ENCODE data around the gene SPAG4.
A peak's percentile ranks its signal among the peaks of the same experiment; 100 is the strongest.

Gene SPAG4

GRCh38 chr20:35606127-35606526 lies 9.5 kb upstream of the SPAG4 start:
- no peaks in the 10 kb centered on the region for H3K36me3 Mint-ChIP-seq (ENCODE audit: low read depth)
- peaks cover 20% of the 10 kb centered on the region for H3K27me3 Mint-ChIP-seq

DNA sequence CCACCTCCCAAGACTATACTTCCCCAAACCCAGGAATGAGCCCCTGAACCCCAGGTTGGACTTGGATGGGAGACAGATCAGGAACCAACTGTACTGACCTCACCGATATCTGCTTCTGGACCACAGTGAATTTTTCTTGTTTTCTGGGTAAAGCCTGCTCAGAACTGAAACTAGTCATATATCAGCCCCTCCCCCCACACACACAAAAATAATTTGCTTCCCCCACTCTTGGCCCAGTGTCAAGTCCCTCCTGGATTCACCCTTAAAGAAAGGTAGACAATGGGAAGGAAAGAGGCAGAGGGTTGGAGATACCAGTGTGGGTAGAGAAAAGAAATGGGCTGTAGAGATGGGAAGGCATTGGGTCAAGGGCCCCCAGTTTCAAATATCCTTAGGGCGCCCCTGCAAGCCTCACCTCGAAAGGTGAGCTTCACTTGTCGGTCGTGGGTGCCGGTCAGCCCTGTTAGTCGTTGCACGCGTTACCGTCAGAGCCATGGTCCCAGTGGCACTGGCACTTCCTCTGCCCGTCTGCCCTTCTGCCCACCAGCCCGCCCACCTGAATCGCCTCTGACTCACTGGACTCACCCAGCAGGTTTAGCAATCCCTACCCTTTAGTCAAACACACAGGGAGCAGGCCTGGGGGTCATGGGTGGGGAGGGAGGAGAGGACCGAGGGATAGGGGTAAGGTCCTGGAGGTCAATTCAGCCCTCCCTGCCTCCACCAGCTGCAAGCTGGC lies 8.5 kb upstream of the SPAG4 start:
- no peaks in the 10 kb centered on the region for H3K36me3 Mint-ChIP-seq (ENCODE audit: low read depth)
- peaks cover 3% of the 10 kb centered on the region for H3K4me1 Mint-ChIP-seq (ENCODE audit: low read depth)
- no peak for DNase-seq
- H3K9me3 Mint-ChIP-seq: no peaks in the 10 kb centered on the region
- H3K4me3 Mint-ChIP-seq: no peak overlapping the region
- no peak overlapping the region for H3K27ac Mint-ChIP-seq
- H3K27me3 Mint-ChIP-seq: peaks cover 14% of the 10 kb centered on the region

More at GRCh38 chr20:35606127-35606526, 9.5 kb upstream of the SPAG4 start:
- no peak overlapping the region for H3K4me3 Mint-ChIP-seq
- H3K9me3 Mint-ChIP-seq: no peaks in the 10 kb centered on the region
- no peak overlapping the region for H3K27ac Mint-ChIP-seq
- no peak for DNase-seq
- peaks cover 8% of the 10 kb centered on the region for H3K4me1 Mint-ChIP-seq (ENCODE audit: low read depth)

DNA sequence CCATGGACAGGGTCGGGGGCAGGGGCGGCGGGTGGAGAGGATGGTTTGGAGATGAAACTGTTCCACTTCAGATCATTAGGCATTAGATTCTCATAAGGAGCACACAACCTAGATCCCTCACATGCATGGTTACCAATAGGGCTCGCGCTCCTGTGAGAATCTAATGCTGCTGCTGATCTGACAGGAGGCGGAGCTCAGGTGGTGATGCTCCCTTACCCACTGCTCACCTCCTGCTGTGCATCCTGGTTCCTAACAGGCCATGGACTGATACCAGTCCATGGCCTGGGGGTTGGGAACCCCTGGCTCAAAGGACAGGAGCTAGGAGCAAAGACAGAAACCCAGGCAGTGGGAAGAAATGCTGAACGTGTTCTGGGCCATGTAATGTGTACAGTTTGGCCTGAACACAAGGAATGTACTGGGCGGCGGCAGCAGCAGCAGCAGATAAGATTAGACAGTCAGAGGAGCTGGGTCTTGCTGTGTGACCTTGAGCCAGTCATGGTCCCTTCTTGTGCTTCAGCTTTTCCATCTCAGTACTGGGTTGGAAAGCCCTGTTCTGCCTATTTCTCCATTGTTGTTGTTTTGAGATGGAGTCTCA lies 4.7 kb upstream of the SPAG4 start:
- H3K27ac Mint-ChIP-seq: no peak overlapping the region
- DNase-seq: no peak
- no peaks in the 10 kb centered on the region for H3K27me3 Mint-ChIP-seq

GRCh38 chr20:35611482-35611881 lies 4.1 kb upstream of the SPAG4 start:
- no peaks in the 10 kb centered on the region for H3K9me3 Mint-ChIP-seq
- no peak overlapping the region for H3K27ac Mint-ChIP-seq
- no peaks in the 10 kb centered on the region for H3K36me3 Mint-ChIP-seq (ENCODE audit: low read depth)
- DNase-seq: no peak
- no peaks in the 10 kb centered on the region for H3K27me3 Mint-ChIP-seq
- no peak overlapping the region for H3K4me3 Mint-ChIP-seq
- H3K4me1 Mint-ChIP-seq (ENCODE audit: low read depth): peaks cover 13% of the 10 kb centered on the region

More for the DNA sequence above, 4.7 kb upstream of the SPAG4 start:
- H3K4me1 Mint-ChIP-seq (ENCODE audit: low read depth): peaks cover 10% of the 10 kb centered on the region
- H3K9me3 Mint-ChIP-seq: no peaks in the 10 kb centered on the region
- H3K36me3 Mint-ChIP-seq (ENCODE audit: low read depth): no peaks in the 10 kb centered on the region
- H3K4me3 Mint-ChIP-seq: no peak overlapping the region

DNA sequence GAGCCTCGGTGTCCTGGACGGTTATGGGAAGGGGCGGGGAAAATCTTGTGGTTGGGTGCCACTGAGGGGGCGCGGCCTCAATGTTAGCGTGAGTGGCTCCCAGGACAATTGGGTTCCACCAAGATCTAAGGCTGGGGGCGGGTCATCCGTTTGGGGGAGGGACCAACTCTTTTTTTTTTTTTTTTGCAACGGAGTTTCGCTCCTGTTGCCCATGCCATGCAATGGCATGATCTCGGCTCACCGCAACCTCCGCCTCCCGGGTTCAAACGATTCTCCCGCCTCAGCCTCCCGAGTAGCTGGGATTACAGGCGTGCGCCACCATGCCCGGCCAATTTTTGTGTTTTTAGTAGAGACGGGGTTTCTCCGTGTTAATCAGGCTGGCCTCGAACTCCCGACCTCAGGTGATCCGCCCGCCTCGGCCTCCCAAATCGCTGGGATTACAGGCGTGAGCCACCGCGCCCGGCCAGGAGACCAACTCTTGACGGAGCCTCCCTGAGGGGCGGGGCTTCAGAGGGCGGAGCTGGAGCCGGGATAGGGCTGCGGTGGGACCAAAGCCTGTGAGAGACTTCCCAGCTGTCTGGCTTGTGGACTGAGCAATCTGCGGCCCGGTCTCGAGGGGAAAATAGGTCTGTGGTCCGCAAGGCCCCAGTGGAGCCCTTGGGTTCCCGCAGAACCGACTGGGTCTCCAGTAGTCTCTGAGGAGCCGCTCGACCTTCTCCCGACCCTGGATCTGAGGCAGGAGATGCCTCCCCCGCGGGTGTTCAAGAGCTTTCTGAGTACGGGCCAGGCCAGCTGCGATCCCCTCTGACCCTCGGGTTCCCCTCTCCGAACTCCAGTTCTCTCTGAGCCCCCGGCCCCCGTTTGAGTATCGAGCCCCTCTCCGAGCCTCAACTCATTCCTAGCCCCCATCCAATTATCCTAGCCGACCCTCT lies 1.1 kb downstream of the SPAG4 start:
- H3K27ac Mint-ChIP-seq: peak overlapping the region; percentile 93
- H3K27me3 Mint-ChIP-seq: no peaks in the 10 kb centered on the region
- peaks cover 54% of the 10 kb centered on the region for H3K4me1 Mint-ChIP-seq (ENCODE audit: low read depth)
- no peak for DNase-seq
- H3K9me3 Mint-ChIP-seq: no peaks in the 10 kb centered on the region
- H3K4me3 Mint-ChIP-seq: peak overlapping the region; percentile 83
- H3K36me3 Mint-ChIP-seq (ENCODE audit: low read depth): peaks cover 6% of the 10 kb centered on the region

DNA sequence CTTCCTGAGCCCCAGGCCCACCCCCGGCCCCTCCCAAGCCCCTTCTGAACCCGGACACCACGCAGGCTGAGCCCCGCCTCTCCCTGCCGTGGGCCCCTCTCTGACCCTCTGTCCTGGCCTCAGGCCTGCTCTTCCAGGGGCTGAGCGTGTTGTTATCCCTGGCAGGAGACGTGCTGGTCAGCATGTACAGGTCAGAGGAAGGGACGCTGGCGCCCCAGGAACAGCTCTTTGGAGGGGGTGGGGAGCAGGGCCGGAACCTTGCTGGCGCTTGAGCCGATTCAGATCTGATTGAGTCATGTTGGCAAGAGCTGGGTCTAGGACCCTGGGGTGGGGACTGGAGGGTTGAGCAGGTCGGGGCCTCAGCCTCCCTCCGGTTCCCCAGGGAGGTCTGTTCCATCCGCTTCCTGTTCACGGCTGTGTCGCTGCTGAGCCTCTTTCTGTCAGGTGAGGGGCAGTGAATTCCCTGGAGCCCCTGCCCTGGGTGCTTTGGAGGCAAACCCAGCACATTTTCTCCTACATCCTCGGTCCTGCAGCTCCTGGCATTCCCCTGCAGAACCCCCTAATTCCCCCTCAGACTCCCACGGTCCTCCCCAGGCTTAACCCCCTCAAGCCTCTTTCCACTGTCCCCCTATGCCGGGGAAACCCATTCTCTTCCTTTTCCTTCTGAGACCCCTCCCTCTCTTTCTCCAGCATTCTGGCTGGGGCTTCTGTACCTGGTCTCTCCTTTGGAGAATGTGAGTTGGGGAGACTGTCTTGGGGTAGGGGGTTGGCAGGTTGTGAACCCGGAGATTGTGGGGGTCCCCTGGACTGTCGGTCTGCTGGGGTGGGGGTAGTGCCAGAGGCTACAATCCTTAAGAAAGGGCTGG lies 2.0 kb downstream of the SPAG4 start:
- Mint-ChIP-seq H3K36me3 (ENCODE audit: low read depth) (peaks cover 8% of the 10 kb centered on the region), H3K27ac (peak overlapping the region; percentile 87), H3K9me3 (no peaks in the 10 kb centered on the region), H3K4me1 (ENCODE audit: low read depth) (peaks cover 54% of the 10 kb centered on the region), H3K27me3 (no peaks in the 10 kb centered on the region), H3K4me3 (peak overlapping the region; percentile 83)
- DNase-seq: peak; percentile 62

GRCh38 chr20:35618263-35619131 lies 2.9 kb downstream of the SPAG4 start:
- peak overlapping the region; percentile 87 for H3K27ac Mint-ChIP-seq
- H3K4me3 Mint-ChIP-seq: peak overlapping the region; percentile 83
- H3K4me1 Mint-ChIP-seq (ENCODE audit: low read depth): peaks cover 54% of the 10 kb centered on the region
- H3K9me3 Mint-ChIP-seq: no peaks in the 10 kb centered on the region
- no peaks in the 10 kb centered on the region for H3K27me3 Mint-ChIP-seq
- DNase-seq: no peak
- peaks cover 10% of the 10 kb centered on the region for H3K36me3 Mint-ChIP-seq (ENCODE audit: low read depth)

GRCh38 chr20:35619196-35620095 lies 3.8 kb downstream of the SPAG4 start:
- no peaks in the 10 kb centered on the region for H3K9me3 Mint-ChIP-seq
- peak overlapping the region; percentile 96 for H3K27ac Mint-ChIP-seq
- H3K36me3 Mint-ChIP-seq (ENCODE audit: low read depth): peaks cover 10% of the 10 kb centered on the region

DNA sequence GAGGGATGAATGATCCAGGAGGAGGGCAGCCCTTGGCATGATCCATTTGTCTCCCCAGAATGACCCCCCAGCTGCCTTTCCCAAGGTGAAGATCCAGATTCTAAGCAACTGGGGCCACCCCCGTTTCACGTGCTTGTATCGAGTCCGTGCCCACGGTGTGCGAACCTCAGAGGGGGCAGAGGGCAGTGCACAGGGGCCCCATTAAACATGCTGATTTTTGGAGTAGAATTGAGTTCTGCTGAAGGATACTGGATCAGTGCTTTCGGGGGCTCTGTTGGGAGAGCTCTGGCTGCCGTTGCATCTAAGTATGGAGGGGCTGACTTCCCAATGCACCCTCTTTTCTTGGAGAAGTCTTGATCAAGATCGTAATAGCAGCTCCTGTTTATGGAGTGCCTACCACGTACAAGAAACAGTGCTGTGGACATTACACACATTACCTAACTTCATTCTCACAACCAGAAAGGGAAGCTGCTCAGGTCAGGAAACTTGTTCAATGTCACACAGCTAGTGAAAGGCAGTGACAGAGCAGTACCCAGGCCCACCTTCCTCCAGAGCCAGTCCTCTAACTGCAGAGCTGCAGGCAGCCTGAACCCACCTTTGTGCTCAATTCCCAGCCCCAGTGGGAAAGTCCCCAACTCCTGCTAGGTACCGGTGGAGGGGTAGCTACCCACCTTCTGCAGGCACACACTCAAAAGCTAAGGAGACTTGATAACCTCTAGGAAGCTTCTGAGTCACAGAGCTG lies 5.4 kb downstream of the SPAG4 start:
- H3K27me3 Mint-ChIP-seq: no peaks in the 10 kb centered on the region
- peak overlapping the region; percentile 4 for H3K27ac Mint-ChIP-seq
- DNase-seq: no peak
- H3K36me3 Mint-ChIP-seq (ENCODE audit: low read depth): peaks cover 23% of the 10 kb centered on the region
- H3K4me1 Mint-ChIP-seq (ENCODE audit: low read depth): peaks cover 47% of the 10 kb centered on the region
- H3K9me3 Mint-ChIP-seq: no peaks in the 10 kb centered on the region
- no peak overlapping the region for H3K4me3 Mint-ChIP-seq

More at GRCh38 chr20:35619196-35620095, 3.8 kb downstream of the SPAG4 start:
- Mint-ChIP-seq H3K4me1 (ENCODE audit: low read depth) (peaks cover 53% of the 10 kb centered on the region), H3K27me3 (no peaks in the 10 kb centered on the region), H3K4me3 (peak overlapping the region; percentile 83)
- peak; percentile 87 for DNase-seq

DNA sequence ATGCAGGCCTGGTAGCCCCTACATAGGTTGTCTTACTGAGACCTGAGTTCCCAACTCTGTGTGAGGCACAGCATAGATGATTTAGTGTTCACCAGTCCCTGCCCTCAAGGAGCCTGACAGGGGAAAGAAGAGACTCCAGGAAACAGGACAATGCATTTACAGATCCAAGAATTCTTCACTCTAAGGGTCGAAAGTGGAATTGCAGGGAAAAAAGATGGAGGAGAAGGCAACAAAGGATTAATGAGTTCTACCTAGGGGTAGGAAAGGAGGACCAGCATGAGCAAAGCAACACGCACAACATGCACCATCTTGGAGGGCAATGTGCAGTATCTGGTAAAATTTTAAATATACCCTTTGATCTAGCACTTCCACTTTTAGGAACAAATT lies 5.9 kb downstream of the SPAG4 start:
- Mint-ChIP-seq H3K4me3 (no peak overlapping the region), H3K36me3 (ENCODE audit: low read depth) (peaks cover 29% of the 10 kb centered on the region), H3K27me3 (no peaks in the 10 kb centered on the region), H3K4me1 (ENCODE audit: low read depth) (peaks cover 44% of the 10 kb centered on the region), H3K9me3 (no peaks in the 10 kb centered on the region), H3K27ac (peak overlapping the region; percentile 4)
- DNase-seq: no peak

GRCh38 chr20:35625584-35626385 lies 10.2 kb downstream of the SPAG4 start:
- peaks cover 4% of the 10 kb centered on the region for H3K4me1 Mint-ChIP-seq (ENCODE audit: low read depth)
- peaks cover 65% of the 10 kb centered on the region for H3K36me3 Mint-ChIP-seq (ENCODE audit: low read depth)
- H3K9me3 Mint-ChIP-seq: no peaks in the 10 kb centered on the region
- H3K27ac Mint-ChIP-seq: peak overlapping the region; percentile 33
- no peaks in the 10 kb centered on the region for H3K27me3 Mint-ChIP-seq
- peak; percentile 14 for DNase-seq
- H3K4me3 Mint-ChIP-seq: no peak overlapping the region

Measured in activated T-cell treated with anti-CD3 and anti-CD28 coated beads, Interleukin-2, amount 50 U/mL, for 24 hours (primary cell).